Measurements from ENCODE around the gene EMP2. TPM values are rescaled to one million over a fixed set of nuclear protein-coding genes. Genes with fewer than 3 reads are reported as not detected.

The EMP2 gene
- total RNA-seq, 3 donors from 2014 or later = 46.9 to 69.2 (median 66.0) TPM

DNA sequence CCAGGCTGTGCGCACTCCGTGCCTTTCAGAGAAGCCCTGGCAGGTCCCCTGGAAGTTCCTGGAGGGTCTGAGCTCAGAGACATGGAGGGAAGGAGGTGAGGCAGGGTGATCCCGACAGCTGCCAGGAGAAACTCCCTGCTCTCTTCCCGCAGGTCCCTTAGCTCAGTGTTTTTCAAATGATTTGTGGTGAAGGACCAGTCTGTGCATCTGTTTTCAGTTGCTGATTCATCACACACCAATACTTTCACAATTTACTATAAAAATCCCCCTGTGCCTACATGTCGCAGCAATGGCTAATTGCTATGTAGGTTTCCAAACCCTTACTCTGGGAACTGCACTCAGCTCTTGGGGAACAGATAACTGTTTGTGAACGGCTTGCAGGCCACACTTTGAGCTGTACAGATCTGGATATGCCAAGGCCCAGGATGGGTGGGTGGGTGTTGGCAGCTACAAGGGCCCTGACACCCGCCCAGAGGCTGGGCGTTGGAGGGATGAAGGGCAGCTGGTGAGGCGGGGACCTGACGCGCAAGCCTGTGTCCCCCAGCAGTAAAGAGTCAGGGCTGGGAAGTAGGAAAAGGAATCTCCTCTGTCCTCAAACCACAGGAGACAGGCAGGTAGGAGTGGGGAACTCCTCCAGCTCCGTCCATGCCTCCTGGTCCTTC, 20.5 kb upstream of the EMP2 start:
- Histone ChIP-seq H3K4me3 (no peak overlapping the region), H3K27ac (peak overlapping the region; percentile 13 to 61), H3K27me3 (no peaks in the 10 kb centered on the region), H3K36me3 (no peaks in the 10 kb centered on the region), H3K4me1 (peaks cover 0 to 2% of the 10 kb centered on the region in 2 donors), H3K9me3 (no peaks in the 10 kb centered on the region)
- intact Hi-C loops (cut with DNase I; ENCODE audit: low total_unique reads) = no loop called here
- DNase-seq (ENCODE audit: low spot score in 2 of 2) = no peak
- TF ChIP-seq, protein P1, sequence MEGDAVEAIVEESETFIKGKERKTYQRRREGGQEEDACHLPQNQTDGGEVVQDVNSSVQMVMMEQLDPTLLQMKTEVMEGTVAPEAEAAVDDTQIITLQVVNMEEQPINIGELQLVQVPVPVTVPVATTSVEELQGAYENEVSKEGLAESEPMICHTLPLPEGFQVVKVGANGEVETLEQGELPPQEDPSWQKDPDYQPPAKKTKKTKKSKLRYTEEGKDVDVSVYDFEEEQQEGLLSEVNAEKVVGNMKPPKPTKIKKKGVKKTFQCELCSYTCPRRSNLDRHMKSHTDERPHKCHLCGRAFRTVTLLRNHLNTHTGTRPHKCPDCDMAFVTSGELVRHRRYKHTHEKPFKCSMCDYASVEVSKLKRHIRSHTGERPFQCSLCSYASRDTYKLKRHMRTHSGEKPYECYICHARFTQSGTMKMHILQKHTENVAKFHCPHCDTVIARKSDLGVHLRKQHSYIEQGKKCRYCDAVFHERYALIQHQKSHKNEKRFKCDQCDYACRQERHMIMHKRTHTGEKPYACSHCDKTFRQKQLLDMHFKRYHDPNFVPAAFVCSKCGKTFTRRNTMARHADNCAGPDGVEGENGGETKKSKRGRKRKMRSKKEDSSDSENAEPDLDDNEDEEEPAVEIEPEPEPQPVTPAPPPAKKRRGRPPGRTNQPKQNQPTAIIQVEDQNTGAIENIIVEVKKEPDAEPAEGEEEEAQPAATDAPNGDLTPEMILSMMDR (IDR thresholded peaks at IDR 0.05) = no peak
- TF ChIP-seq POLR2A (IDR thresholded peaks at IDR 0.05) = no peak
- TF ChIP-seq POLR2AphosphoS5 (IDR thresholded peaks at IDR 0.05) = no peak

DNA sequence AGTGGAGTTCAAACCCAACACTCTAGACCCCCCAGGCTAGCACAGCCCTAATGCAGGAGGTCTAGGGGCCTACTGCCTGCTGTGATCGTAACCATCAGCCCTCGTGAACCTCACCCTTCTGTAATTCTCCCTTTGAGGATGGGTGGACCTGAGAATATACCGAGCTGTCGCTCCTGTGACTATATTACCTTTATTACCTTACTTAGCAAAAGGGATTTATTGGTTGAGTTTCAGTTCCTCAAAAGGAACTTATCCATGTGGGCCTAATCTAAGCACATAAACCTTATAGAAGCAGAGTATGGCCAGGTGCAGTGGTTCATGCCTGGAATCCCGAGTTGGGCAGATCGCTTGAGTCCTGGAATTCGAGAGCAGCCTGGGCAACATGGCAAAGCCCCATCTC, 19.2 kb upstream of the EMP2 start:
- TF ChIP-seq, protein P1 (IDR thresholded peaks at IDR 0.05) = no peak
- no peak for TF ChIP-seq POLR2AphosphoS5 (IDR thresholded peaks at IDR 0.05)
- no peak for TF ChIP-seq POLR2A (IDR thresholded peaks at IDR 0.05)

DNA sequence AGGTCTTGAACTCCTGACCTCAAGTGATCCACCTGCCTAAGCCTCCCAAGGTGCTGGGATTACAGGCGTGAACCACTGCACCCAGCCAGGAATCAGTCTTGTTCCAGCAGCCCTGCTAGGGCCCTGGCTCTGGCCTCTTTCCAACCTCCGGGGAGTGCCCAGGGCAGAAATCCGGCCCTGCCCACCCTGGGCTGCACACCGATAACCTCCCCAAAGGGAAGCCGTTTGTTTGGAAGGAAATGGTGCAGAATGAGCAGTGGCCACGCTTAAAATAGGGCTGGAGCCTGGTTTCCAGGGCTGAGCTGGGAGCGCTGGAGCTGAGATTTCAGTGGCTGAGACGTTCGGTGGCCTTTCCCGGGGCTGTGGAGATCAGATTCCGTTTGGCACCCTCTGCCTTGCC, 17.8 kb upstream of the EMP2 start:
- intact Hi-C loops (cut with DNase I; ENCODE audit: low total_unique reads) = no loop called here
- no peaks in the 10 kb centered on the region for H3K9me3 ChIP-seq

More for the DNA sequence above, 19.2 kb upstream of the EMP2 start:
- H3K4me1 ChIP-seq = peaks cover 0 to 2% of the 10 kb centered on the region in 2 donors
- no peaks in the 10 kb centered on the region for H3K36me3 ChIP-seq
- no peak overlapping the region for H3K27ac ChIP-seq
- no peaks in the 10 kb centered on the region for H3K9me3 ChIP-seq
- H3K4me3 ChIP-seq = no peak overlapping the region
- DNase-seq (ENCODE audit: low spot score in 2 of 2) = no peak
- intact Hi-C loops (cut with DNase I; ENCODE audit: low total_unique reads) = no loop called here
- H3K27me3 ChIP-seq = no peaks in the 10 kb centered on the region

DNA sequence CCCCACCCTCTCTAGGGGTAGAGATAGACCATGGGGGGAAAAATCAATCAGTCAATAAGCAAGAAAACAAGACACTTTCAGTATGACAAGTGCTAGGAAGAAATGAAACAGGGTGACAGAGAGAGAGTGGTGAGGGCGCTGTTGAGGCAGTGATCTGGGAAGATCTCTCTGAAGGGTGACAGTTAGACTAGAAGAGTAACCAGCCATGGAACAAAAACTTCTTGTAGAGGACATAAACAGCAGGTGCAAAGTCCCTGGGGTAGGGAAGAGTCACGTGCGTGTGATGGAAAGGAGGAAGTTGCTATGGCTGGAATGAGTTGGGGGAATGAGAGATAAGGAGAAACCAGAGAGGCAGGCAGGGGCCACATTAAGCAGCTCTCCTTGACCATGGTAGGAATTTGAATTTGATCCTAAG, 16.8 kb upstream of the EMP2 start:
- Histone ChIP-seq H3K27ac (no peak overlapping the region), H3K36me3 (no peaks in the 10 kb centered on the region), H3K4me3 (no peak overlapping the region), H3K4me1 (peaks cover 0 to 2% of the 10 kb centered on the region in 2 donors), H3K9me3 (no peaks in the 10 kb centered on the region), H3K27me3 (no peaks in the 10 kb centered on the region)
- DNase-seq (ENCODE audit: low spot score in 2 of 2) = no peak
- TF ChIP-seq, protein P1 (IDR thresholded peaks at IDR 0.05) = no peak
- TF ChIP-seq POLR2AphosphoS5 (IDR thresholded peaks at IDR 0.05) (no peak), POLR2A (IDR thresholded peaks at IDR 0.05) (no peak)
- intact Hi-C loops (cut with DNase I; ENCODE audit: low total_unique reads) = no loop called here

More for the DNA sequence above, 17.8 kb upstream of the EMP2 start:
- Histone ChIP-seq H3K27me3 (no peaks in the 10 kb centered on the region), H3K36me3 (no peaks in the 10 kb centered on the region), H3K27ac (no peak overlapping the region), H3K4me1 (peaks cover 0 to 2% of the 10 kb centered on the region in 2 donors), H3K4me3 (no peak overlapping the region)
- DNase-seq (ENCODE audit: low spot score in 2 of 2) = no peak
- no peak for TF ChIP-seq POLR2AphosphoS5 (IDR thresholded peaks at IDR 0.05)
- TF ChIP-seq, protein P1 (IDR thresholded peaks at IDR 0.05) = no peak
- TF ChIP-seq POLR2A (IDR thresholded peaks at IDR 0.05) = no peak

DNA sequence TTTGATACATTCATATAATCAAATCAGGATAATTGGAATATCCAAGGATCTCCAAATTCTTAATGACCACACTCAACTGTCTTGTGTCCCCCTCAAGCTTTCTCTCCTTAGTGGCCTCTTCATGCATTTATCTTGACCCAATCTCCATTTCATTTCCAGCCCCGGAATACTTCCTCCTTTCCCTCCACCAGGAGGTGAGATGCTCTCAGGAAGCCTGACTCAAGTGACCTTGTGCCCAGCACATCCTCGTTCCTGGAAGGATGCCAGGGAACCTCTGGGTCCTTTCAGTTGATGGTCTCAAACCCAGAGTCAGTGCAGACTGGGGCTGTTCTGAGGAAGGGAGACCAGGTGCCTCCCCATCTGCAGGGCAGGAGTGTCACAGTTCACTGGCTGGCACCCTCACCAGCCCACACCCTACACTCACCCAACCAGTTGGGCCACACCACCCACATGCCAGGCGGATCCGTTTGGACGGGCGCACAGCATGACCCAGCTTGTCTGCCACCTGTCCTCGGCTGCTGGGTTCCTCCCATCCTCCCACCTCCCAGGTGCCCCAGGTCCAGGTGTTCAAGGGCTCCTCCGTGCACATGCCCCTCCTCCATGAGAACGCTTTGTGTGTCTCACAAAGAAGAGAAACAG, 14.0 kb upstream of the EMP2 start:
- Histone ChIP-seq H3K4me3 (peak overlapping the region in 1 of 3 donors; percentile 15), H3K27me3 (no peaks in the 10 kb centered on the region), H3K4me1 (no peaks in the 10 kb centered on the region), H3K36me3 (no peaks in the 10 kb centered on the region), H3K27ac (no peak overlapping the region), H3K9me3 (no peaks in the 10 kb centered on the region)
- no peak for TF ChIP-seq POLR2A (IDR thresholded peaks at IDR 0.05)
- TF ChIP-seq, protein P1 (IDR thresholded peaks at IDR 0.05) = no peak
- peak in 1 of 3 donors; percentile 52 for TF ChIP-seq POLR2AphosphoS5 (IDR thresholded peaks at IDR 0.05)
- intact Hi-C loops (cut with DNase I; ENCODE audit: low total_unique reads) = no loop called here
- DNase-seq (ENCODE audit: low spot score in 2 of 2) = peak; percentile 70 to 81
